GM12865 (cell line): ENCODE results near the gene FILIP1.
"Not testable (repeated sequence)": the region's sequence is repeated elsewhere in the genome, so short reads cannot be mapped to it uniquely, and the experiment has no call there.

Experiments
- DNase-seq: peaks from one replicate; pipeline ENCODE4 v3.0.0; 2010; ENCODE audit warnings: low read depth
- H3K4me3 ChIP-seq: 2 replicates; pipeline ENCODE4 v1.5.1; 2011; ENCODE audit warnings: mild to moderate bottlenecking, low read depth, low read length, control low read depth
- TF ChIP-seq, protein P1 (sequence below): IDR thresholded peaks from 2 replicates; pipeline ENCODE4 v1.5.1; 2011; ENCODE audit warnings: low read length, control low read depth, low read depth, inconsistent platforms; ENCODE audit not compliant: insufficient read depth; ENCODE audit errors: missing control alignments

The FILIP1 gene

GRCh38 chr6:75444899-75445298, 48.7 kb downstream of the FILIP1 start:
- no peak for DNase-seq
- TF ChIP-seq, protein P1, sequence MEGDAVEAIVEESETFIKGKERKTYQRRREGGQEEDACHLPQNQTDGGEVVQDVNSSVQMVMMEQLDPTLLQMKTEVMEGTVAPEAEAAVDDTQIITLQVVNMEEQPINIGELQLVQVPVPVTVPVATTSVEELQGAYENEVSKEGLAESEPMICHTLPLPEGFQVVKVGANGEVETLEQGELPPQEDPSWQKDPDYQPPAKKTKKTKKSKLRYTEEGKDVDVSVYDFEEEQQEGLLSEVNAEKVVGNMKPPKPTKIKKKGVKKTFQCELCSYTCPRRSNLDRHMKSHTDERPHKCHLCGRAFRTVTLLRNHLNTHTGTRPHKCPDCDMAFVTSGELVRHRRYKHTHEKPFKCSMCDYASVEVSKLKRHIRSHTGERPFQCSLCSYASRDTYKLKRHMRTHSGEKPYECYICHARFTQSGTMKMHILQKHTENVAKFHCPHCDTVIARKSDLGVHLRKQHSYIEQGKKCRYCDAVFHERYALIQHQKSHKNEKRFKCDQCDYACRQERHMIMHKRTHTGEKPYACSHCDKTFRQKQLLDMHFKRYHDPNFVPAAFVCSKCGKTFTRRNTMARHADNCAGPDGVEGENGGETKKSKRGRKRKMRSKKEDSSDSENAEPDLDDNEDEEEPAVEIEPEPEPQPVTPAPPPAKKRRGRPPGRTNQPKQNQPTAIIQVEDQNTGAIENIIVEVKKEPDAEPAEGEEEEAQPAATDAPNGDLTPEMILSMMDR, result no peak
- H3K4me3 ChIP-seq, result no peak overlapping the region

DNA sequence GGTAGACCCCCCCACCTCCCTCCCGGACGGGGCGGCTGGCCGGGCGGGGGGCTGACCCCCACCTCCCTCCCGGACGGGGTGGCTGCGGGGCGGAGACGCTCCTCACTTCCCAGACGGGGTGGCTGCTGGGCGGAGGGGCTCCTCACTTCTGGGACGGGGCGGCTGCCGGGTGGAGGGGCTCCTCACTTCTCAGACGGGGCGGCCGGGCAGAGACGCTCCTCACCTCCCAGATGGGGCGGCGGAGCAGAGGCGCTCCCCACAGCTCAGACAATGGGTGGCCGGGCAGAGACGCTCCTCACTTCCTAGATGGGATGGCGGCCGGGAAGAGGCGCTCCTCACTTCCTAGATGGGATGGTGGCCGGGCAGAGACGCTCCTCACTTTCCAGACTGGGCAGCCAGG, 51.7 kb downstream of the FILIP1 start:
- not testable (repeated sequence) for H3K4me3 ChIP-seq, DNase-seq

GRCh38 chr6:75441479-75441878, 52.1 kb downstream of the FILIP1 start:
- H3K4me3 ChIP-seq, DNase-seq: not testable (repeated sequence)

GRCh38 chr6:75438442-75439116, 55.0 kb downstream of the FILIP1 start:
- DNase-seq, result no peak
- TF ChIP-seq, protein P1, result no peak
- H3K4me3 ChIP-seq, result no peak overlapping the region

DNA sequence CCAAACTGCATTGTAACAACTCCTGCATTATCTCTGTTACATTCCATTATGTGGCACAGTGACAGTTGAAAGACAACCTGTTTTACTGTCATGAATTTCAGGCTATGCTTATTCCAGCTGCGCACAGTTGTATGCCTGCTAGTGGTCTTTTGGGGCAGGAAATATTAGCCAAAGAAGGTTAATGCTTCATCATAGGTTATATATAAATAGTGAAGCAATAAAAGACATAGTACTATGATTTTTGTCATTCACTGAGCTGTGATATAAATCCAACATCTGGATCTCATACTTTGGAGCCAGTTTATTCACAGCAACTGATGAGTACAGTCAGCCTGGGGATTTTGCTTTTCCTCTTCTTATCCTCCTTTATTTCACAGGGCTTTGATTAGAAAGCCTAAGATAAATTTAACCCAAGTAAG, 55.6 kb downstream of the FILIP1 start:
- TF ChIP-seq, protein P1, result no peak
- no peak overlapping the region for H3K4me3 ChIP-seq

DNA sequence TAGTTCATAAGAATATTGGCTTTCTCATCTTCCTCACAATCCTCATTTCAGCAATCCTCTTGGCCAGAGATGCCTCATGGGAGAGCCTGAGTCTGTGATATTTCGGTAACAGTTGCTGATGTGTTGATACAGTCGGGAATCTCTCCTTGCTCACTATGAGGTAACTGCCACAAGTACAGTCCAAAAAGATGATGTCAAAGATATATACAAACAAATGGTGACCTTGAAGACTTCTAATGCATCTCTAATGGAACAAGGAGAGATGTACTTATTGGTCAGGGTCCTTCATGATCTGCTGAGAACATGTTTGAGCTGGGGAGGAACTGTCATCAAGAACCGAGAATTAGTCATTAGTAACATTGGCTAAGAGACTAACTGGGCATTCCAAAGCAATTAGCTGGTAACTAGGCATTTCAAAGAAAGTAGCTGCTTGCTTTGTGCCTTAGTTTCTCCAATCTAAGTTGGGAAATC, 56.1 kb downstream of the FILIP1 start:
- no peak for DNase-seq
- TF ChIP-seq, protein P1, result no peak
- H3K4me3 ChIP-seq, result no peak overlapping the region

More for the DNA sequence above, 55.6 kb downstream of the FILIP1 start:
- DNase-seq, result no peak

GRCh38 chr6:75436869-75437268, 56.7 kb downstream of the FILIP1 start:
- no peak overlapping the region for H3K4me3 ChIP-seq
- TF ChIP-seq, protein P1, result no peak
- no peak for DNase-seq

- not testable (repeated sequence) for DNase-seq, H3K4me3 ChIP-seq
Observed at GRCh38 chr6:75432809-75433208, 60.8 kb downstream of the FILIP1 start.
